NCI-H2171 (cell line): Measurements from ENCODE around the gene COG4.

ENCODE experiments used
- DNase-seq: peaks from one replicate; lab custom pipeline; 2025; lab: John Stamatoyannopoulos, UW

COG4 gene

DNA sequence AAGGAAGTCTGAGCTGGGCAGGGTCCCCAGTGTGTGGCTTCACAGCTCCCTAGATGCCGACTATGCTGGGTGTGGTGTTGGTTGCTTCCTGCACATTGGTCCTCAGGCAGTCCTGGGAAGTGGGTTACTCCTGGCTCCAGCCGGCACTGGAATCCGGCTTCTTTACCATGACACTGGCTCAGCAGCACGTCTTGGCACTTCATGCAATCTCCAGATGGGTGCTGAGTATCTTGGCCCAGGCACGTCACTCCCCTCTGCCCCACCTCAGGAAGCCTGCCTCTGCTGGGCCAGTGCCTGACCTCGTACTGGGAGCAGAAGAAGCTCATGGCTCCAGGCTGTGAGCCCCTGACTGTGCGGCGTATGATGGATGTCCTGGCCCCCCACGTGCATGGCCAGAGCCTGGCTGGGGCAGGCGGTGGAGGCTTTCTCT lies 44.4 kb downstream of the COG4 start:
- no peak for DNase-seq

GRCh38 chr16:70478169-70478568 lies 45.2 kb downstream of the COG4 start:
- DNase-seq: no peak

DNA sequence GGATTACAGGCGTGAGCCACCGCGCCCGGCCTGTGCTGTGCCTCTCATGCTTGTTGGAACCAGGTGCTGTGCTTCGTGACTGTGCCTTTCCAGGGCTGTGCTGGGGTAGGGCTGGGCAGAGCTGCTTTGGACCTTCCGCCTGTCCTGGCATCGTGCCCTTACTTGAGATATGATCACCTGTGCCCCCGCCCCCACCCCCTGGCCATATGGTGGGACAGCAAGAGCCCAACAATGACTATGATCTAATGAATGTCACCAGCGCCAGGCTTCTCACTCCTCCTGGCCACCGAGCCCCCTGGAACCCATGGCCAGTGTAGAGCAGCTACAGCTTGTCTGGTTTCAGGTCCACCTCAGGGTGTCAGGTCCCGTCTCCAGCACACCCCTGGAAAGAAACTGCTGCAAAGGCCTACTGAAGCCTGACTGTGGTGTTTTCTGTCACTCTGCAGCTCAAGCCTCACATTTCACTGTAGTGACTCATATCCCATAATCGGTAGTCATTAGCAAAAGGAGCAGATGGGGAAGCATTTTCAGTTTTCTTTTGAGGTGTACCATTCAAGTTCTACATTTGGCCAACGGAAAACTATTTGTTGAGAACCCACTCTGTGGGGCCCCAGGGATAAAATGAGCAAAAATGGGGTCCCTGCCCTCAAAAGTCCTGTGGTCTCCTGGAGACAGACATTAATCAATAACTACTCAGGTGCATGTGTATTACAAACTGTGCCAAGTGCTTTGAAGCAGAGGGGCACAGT lies 46.9 kb downstream of the COG4 start:
- DNase-seq: peak; percentile 68

- no peak for DNase-seq
These were observed 48.1 kb downstream of the COG4 start for GRCh38 chr16:70475054-70475871.

- DNase-seq: no peak
These were observed 48.9 kb downstream of the COG4 start for GRCh38 chr16:70474320-70475053.

DNA sequence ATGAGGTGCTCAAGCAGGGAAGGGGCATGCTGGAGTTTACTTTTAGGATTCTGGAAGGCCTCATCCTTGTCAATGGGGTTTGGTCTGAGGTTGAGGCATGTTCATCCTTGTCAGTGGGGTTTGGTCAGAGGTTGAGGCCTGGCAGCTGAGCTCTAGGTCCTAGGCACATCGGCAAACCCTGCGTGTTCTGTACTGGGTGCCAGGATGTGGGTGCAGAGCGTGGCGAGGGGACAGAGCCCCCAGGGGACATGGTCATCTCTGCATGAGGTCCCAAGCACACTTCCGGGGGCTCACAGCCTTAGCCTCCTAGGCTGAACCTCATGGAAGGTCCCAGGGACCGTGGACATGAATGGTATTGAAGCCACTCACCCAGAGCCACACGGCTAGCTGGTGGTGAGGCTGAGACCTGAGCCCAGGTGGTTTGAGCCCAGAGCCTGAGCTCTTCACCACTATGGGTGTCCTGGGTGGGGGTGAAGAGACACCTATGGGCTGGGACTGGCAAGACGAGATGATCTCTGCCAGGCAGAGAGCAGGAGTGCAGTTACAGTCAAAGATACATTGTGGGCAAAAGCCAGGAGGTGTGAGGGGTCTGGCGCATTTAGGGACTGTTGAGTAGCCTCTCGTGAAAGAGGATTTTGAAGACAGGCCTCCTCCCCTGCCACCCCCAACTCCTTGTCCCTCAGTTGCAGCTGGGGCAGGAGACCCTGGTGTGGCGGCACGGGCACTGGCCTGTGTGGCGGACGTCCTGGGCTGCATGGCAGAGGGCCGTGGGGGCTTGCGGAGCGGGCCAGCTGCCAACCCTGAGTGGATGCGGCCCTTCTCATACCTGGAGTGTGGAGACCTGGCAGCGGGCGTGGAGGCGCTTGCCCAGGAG lies 49.7 kb downstream of the COG4 start:
- no peak for DNase-seq

GRCh38 chr16:70472786-70473433 lies 50.4 kb downstream of the COG4 start:
- no peak for DNase-seq

DNA sequence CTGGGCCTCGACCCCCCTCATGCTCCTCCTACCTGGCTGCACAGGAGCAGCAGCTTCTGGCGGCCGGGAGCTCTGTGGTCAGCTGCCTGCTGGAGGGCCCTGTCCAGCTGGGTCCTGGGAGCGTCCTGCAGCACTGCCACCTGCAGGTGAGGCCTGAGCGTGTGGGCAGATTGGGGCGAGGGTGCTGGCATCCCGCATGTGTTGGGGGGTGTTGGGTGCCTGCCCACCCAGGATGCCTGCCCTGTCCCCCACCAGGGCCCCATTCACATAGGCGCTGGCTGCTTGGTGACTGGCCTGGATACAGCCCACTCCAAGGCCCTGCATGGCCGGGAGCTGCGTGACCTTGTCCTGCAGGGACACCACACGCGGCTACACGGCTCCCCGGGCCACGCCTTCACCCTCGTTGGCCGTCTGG lies 52.4 kb downstream of the COG4 start:
- DNase-seq: no peak

DNA sequence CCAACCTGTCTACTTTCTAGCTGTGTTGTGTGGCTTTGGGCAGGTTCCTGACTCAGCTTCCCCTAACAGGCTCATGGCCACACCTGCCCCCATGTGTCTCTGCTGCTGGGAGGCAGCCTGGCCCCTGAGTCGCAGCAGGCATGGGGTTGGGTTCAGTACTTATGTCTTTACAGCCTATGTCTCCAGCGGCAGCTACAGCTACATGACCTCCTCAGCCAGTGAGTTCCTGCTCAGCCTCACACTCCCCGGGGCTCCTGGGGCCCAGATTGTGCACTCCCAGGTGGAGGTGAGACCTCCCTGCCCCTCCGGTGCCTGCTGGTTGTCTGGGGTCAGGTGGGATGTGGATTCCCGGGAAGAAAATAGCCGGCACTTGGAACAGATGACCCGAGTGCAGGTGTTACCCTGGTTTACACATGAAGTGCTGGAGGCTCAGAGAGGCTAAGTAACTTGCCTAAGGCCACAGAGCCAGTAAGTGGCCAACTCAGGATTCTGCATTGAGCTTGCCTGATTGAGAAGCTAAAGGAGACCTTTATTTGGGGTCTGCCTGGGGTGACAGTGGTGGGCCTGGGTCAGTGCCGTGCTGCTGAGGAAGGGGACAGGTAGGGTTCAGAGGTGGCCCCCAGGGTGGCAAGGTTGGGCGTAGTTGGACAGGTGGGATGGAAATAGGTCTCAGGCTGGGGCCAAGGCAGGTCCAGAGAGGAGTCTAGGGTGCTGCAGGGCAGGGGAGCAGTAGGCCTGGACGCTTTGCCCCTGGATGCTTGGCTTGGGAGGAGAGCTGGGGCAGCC lies 53.0 kb downstream of the COG4 start:
- no peak for DNase-seq

DNA sequence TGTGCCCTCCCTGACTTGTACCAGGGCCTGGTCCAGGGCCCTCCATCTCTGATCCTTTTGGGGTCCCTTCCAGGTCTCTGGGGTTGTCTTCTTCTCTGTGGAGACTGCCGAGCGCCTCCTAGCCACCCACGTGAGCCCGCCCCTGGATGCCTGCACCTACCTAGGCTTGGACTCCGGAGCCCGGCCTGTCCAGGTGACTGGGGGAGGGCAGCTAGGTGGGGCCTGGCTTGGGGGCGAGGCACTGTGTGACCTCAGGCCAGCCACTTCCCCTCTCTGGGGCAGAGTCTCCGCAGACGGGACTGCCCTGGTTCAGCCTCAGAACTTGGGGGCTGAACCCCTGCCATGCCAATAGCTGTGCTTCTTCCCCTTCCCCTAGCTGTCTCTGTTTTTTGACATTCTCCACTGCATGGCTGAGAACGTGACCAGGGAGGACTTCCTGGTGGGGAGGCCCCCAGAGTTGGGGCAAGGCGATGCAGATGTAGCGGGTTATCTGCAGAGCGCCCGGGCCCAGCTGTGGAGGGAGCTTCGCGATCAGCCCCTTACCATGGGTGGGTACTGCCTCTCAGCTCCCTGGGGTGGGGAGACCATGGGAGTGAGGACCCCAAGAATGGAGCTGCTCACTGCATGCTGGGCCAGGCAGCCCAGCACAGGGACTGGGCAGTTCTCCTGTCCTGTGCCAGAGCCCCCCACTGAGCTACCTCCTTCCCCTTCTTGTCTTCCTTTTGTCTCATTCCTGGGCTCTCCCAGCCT lies 54.4 kb downstream of the COG4 start:
- DNase-seq: no peak

DNA sequence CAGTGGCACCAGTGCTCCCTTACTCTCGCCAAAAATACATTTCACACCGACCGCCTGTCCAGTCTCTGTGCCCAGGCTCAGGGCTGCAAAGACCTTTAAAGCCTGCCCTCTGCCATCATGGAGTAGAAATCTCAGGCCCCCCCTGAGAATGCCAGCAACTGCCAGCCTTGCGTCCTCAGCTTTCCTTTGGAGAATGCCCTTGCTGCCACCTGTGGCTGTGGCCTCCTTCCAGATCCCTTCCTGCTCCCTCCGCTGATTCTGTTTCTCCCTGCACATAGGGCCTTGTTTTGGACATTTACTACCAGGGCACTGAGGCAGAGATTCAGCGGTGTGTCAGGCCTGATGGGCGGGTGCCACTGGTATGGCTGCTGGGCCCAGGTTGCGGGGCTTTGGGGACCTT lies 55.7 kb downstream of the COG4 start:
- DNase-seq: no peak

DNA sequence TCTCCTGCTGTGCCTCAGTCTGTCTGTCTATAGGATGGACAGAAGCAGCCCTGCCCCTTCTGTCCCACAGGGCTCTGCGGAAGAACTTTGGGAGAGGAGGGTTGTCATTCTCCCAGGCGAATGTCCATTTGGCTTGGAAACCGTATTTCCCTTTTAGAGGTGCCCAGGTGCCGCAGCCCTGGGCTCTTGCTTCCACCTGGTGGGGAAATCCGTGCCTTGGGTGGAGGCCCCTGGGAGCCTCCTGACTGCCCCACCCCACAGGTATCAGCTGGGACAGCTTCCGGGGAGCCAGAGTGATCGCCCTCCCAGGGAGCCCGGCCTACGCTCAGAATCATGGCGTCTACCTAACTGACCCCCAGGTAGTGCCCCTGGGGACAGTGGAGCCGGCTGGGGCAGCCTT lies 56.2 kb downstream of the COG4 start:
- DNase-seq: no peak

GRCh38 chr16:70466805-70467076 lies 56.6 kb downstream of the COG4 start:
- DNase-seq: no peak

DNA sequence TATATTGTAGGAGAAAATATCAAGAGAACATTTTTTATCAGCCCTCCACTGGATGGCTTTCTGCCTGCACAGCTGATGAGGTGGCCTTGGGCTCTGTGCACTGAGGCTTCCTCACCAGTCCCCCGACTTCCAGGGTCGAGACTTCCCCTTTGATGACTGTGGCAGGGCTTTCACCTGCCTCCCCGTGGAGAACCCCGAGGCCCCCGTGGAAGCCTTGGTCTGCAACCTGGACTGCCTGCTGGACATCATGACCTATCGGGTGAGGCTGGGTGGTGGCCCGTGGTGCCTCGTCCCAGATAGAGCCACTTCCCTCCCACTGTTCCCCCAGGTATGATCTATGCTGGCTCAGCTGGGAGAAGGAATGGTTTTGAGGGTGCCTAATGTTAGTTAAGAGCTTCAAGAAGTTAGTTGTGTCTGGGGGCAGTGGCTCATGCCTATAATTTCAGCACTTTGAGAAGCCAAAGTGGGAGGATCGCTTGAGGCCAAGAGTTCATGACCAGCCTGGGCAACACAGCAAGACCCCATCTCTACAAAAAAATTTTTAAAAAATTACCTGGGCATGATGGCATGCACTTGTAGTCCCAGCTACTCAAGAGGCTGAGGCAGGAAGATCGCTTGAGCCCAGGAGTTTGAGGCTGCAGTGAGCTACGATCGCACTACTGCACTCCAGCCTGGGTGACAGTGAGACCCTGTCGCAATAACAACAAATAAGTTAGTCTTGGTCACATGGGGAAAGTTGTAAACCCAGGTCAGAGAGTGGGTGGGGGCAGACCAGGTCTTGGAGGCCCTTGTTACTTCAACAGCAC lies 57.2 kb downstream of the COG4 start:
- DNase-seq: no peak

- no peak for DNase-seq
These were observed 60.1 kb downstream of the COG4 start for GRCh38 chr16:70463235-70463634.

GRCh38 chr16:70460737-70461261 lies 62.6 kb downstream of the COG4 start:
- DNase-seq: no peak

- no peak for DNase-seq
These were observed 65.7 kb downstream of the COG4 start for GRCh38 chr16:70457446-70458166.

DNA sequence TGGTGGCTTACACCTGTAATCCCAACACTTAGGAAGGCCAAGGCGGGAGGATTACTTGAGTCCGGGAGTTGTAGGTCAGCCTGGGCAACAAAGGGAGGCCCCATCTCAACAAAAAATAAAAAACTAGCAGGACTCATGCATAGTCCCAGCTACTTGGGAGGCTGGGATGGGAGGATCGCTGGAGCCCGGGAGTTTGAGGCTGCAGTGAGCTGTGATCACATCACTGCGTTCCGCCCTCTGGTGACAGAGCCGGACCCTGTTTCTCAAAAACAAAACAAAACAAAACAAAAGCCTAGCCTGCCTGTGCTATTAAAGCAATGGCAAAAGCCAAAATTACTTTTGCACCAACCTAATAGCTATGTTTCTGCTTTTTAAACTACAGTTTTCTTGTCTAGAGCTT lies 67.4 kb downstream of the COG4 start:
- no peak for DNase-seq
